VCaP (cell line): Measurements from ENCODE around the gene MSL1.
A peak's percentile ranks its signal among the peaks of the same experiment; 100 is the strongest.

Experiments used
- H3K27ac ChIP-seq: fragments of 450-650 bp; 2 replicates; pipeline ENCODE4 v1.5.1; 2017
- TF ChIP-seq, protein P1 (sequence below): fragments of 450-650 bp; conservative IDR thresholded peaks from 2 replicates; pipeline ENCODE4 v1.5.1; 2017; ENCODE audit warnings: mild to moderate bottlenecking, moderate library complexity

The MSL1 gene

DNA sequence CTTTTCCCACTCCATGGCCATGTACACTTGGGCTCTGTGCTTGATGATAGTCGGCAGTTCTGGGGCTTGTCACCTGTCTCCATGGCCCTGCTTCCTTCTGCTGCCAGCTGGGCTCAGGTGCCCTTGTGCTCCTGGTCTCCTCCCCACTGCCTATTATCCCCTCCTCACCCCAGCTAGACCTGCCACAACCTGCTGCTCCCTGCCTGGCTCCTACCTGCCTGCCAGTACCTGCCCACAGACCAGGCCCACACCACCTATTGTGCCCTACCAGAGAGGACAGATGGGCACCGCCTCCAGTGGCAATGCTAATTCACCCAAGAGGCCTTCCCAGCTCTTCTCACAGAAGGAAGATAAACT is 55.0 kb downstream of the MSL1 start:
- H3K27ac ChIP-seq = peak overlapping the region; percentile 74
- TF ChIP-seq, protein P1, sequence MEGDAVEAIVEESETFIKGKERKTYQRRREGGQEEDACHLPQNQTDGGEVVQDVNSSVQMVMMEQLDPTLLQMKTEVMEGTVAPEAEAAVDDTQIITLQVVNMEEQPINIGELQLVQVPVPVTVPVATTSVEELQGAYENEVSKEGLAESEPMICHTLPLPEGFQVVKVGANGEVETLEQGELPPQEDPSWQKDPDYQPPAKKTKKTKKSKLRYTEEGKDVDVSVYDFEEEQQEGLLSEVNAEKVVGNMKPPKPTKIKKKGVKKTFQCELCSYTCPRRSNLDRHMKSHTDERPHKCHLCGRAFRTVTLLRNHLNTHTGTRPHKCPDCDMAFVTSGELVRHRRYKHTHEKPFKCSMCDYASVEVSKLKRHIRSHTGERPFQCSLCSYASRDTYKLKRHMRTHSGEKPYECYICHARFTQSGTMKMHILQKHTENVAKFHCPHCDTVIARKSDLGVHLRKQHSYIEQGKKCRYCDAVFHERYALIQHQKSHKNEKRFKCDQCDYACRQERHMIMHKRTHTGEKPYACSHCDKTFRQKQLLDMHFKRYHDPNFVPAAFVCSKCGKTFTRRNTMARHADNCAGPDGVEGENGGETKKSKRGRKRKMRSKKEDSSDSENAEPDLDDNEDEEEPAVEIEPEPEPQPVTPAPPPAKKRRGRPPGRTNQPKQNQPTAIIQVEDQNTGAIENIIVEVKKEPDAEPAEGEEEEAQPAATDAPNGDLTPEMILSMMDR = no peak

- TF ChIP-seq, protein P1 = no peak
- H3K27ac ChIP-seq = peak within 1 kb of the TSS; percentile 74
Measured at GRCh38 chr17:40177275-40177874, 55.6 kb downstream of the MSL1 start, which contains the start of gene RAPGEFL1. TSS of gene RAPGEFL1 (plus strand) at chr17:40177470. CDS start at chr17:40177862, 392 bp downstream.

DNA sequence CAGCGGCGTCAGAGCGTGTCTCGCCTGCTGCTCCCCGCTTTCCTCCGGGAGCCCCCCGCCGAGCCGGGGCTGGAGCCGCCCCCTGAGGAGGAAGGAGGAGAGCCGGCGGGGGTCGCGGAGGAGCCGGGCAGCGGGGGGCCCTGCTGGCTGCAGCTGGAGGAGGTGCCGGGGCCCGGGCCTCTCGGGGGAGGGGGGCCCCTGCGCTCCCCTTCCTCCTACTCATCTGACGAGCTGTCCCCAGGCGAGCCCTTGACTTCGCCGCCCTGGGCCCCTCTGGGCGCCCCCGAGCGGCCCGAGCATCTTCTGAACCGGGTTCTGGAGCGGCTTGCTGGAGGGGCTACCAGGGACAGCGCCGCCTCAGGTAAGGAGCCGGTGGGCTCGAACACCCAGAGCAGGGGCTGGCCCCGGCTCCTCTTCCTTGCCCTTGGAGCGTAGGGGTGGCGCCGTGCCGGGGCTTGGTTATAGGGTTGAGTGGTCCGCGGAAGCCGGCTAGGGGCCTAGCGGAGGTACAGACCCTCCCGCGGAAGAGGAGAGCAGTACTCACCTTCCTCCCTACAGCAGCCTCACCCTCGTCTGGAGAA is 56.3 kb downstream of the MSL1 start:
- H3K27ac ChIP-seq = peak overlapping the region; percentile 74
- TF ChIP-seq, protein P1 = no peak

DNA sequence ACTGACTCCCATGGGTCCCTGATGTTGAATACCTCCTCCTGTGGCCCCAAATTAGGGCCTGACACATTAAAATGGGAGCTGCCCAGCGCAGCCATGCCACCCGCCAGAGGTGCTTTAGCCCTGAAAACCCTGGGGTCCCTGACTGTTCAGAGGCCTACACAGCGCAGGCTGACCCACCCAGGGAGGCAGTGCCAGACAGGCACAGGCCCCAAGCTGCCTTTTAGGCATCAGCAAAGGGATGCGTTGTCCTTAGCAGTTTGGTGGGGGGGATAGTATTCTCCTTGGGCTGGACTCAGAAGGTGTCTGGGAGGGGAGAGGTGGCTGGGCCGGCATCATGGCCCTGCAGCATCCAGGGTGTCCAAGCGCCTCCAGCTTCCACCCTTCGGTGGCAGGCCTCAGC is 56.9 kb downstream of the MSL1 start:
- TF ChIP-seq, protein P1 = no peak
- H3K27ac ChIP-seq = peak overlapping the region; percentile 74; the same call in 1 of the 2 replicates

GRCh38 chr17:40179923-40180659 is 58.3 kb downstream of the MSL1 start:
- TF ChIP-seq, protein P1 = no peak
- H3K27ac ChIP-seq = no peak overlapping the region

- TF ChIP-seq, protein P1 = no peak
- H3K27ac ChIP-seq = no peak overlapping the region
Measured at GRCh38 chr17:40180694-40181093, 58.9 kb downstream of the MSL1 start.

GRCh38 chr17:40181205-40181604 is 59.4 kb downstream of the MSL1 start:
- TF ChIP-seq, protein P1 = no peak
- no peak overlapping the region for H3K27ac ChIP-seq
